CD4-positive, alpha-beta T cell (primary cell): ENCODE data around the gene FOXN1. TPM values are rescaled to one million over a fixed set of nuclear protein-coding genes. Genes with fewer than 3 reads are reported as not detected.

Experiments
- ATAC-seq: fragments of 200-7000 bp; cut with Tn5 transposase; one replicate; pipeline ENCODE4 v1.10.0; 2022; ENCODE audit warnings: mild to moderate bottlenecking; ENCODE audit not compliant: poor library complexity
- CTCF ChIA-PET: fragments of 350-600 bp; sonication (Branson Sonifier 250); formaldehyde crosslinking; loops from one replicate; lab custom pipeline; 2021; ENCODE audit warnings: antibody characterized with exemption, inconsistent platforms; lab: Charles Lee
- POLR2A ChIA-PET: fragments of 350-600 bp; sonication (Branson Sonifier 250); formaldehyde crosslinking; loops from one replicate; lab custom pipeline; 2021; ENCODE audit warnings: antibody characterized with exemption, inconsistent platforms; lab: Charles Lee
- DNase-seq, 14 experiments: peaks; one replicate each; pipeline ENCODE4 v3.0.0-alpha.2; 2013 to 2020; ENCODE audit warnings: mixed read lengths in 2 of 14
- H3K27ac ChIP-seq, 2 donors: one replicate each; pipeline versions ENCODE4 v1.5.1 to v1.7.0; 2013; ENCODE audit warnings: low read length in 2 of 2, low read depth in 1 of 2, mild to moderate bottlenecking in 1 of 2
- H3K27me3 ChIP-seq, 2 experiments: 1 replicate in 1 of 2; 2 replicates in 1 of 2; pipeline versions ENCODE4 v1.6.1 to v1.7.0; 2013; ENCODE audit warnings: low read length in 2 of 2, control low read depth in 1 of 2, mild to moderate bottlenecking in 1 of 2, moderate library complexity in 1 of 2; ENCODE audit not compliant: insufficient read depth in 2 of 2, control insufficient read depth in 1 of 2
- H3K36me3 ChIP-seq: one replicate; pipeline ENCODE4 v1.6.1; 2013; ENCODE audit warnings: low read length, control low read depth; ENCODE audit not compliant: insufficient read depth
- H3K4me1 ChIP-seq: one replicate; pipeline ENCODE4 v1.6.1; 2013; ENCODE audit warnings: low read length, control low read depth; ENCODE audit not compliant: insufficient read depth
- H3K4me3 ChIP-seq: one replicate; pipeline ENCODE4 v1.5.1; 2013; ENCODE audit warnings: mild to moderate bottlenecking, low read length, moderate library complexity
- H3K9me3 ChIP-seq, 2 experiments: 1 replicate in 1 of 2; 2 replicates in 1 of 2; pipeline versions ENCODE4 v1.6.1 to v1.7.0; 2013; ENCODE audit warnings: low read length in 2 of 2, mild to moderate bottlenecking in 2 of 2, control low read depth in 1 of 2, moderate library complexity in 1 of 2; ENCODE audit not compliant: control insufficient read depth in 1 of 2, insufficient read depth in 1 of 2
- H3K27ac Mint-ChIP-seq: one replicate; pipeline ENCODE4 v1.8.0; 2020; ENCODE audit warnings: mixed read lengths
- H3K27me3 Mint-ChIP-seq: one replicate; pipeline ENCODE4 v1.8.0; 2021; ENCODE audit warnings: mixed read lengths
- H3K36me3 Mint-ChIP-seq: one replicate; pipeline ENCODE4 v1.8.0; 2021; ENCODE audit warnings: low read depth, mixed read lengths
- H3K4me1 Mint-ChIP-seq: one replicate; pipeline ENCODE4 v1.8.0; 2021; ENCODE audit warnings: low read depth, mixed read lengths
- H3K4me3 Mint-ChIP-seq: one replicate; pipeline ENCODE4 v1.8.0; 2020; ENCODE audit warnings: mild to moderate bottlenecking, mixed read lengths
- H3K9me3 Mint-ChIP-seq: one replicate; pipeline ENCODE4 v1.8.0; 2020; ENCODE audit warnings: mixed read lengths
- intact Hi-C, 2 experiments: fragments of 100-400 bp; cut with DNase I in 1 of 2; cut with micrococcal nuclease in 1 of 2; formaldehyde crosslinking; loops; one replicate each; pipeline versions ENCODE4 v1.15.1 to v1.9.0; 2023 to 2025; cut with DNase I, micrococcal nuclease
- total RNA-seq, 174 experiments: library from RNA in 2 of 174; stranded (reverse) in 2 of 174; gene quantifications; one replicate each; pipeline ENCODE4 v1.2.3 and lab custom pipeline; 2021 to 2026
- TF ChIP-seq, protein P1 (sequence below): fragments of 200-600 bp; IDR thresholded peaks from one replicate; pipeline ENCODE4 v1.8.0; 2022; ENCODE audit warnings: antibody characterized with exemption, mild to moderate bottlenecking

FOXN1 gene
- total RNA-seq, 2 experiments from 2014 or later, result not detected

DNA sequence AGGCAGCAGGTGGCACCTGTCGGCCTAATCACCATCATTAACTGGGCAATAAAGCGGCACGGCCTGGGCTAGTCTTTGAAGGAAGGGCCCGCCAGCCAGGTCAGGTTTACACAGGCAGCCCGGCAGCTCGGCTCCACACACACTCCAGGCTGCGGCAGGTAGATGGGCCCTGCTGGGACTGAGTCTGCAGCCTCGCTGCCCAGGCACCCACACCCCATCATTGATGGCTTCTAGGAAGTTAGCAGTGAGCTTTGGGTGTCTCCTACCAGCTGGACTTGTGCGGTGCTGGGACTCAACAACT lies 6.8 kb upstream of the FOXN1 start:
- Histone ChIP-seq H3K4me1 (no peaks in the 10 kb centered on the region), H3K4me3 (no peak overlapping the region), H3K27ac (no peak overlapping the region), H3K9me3 (no peaks in the 10 kb centered on the region), H3K27me3 (peaks cover 0 to 3% of the 10 kb centered on the region in 2 experiments), H3K36me3 (no peaks in the 10 kb centered on the region)
- H3K4me1 Mint-ChIP-seq, result no peaks in the 10 kb centered on the region
- ChIA-PET CTCF (no interaction called here), POLR2A (no interaction called here)
- H3K27ac Mint-ChIP-seq, result no peak overlapping the region
- H3K4me3 Mint-ChIP-seq, result no peak overlapping the region
- H3K36me3 Mint-ChIP-seq, result no peaks in the 10 kb centered on the region
- TF ChIP-seq, protein P1, sequence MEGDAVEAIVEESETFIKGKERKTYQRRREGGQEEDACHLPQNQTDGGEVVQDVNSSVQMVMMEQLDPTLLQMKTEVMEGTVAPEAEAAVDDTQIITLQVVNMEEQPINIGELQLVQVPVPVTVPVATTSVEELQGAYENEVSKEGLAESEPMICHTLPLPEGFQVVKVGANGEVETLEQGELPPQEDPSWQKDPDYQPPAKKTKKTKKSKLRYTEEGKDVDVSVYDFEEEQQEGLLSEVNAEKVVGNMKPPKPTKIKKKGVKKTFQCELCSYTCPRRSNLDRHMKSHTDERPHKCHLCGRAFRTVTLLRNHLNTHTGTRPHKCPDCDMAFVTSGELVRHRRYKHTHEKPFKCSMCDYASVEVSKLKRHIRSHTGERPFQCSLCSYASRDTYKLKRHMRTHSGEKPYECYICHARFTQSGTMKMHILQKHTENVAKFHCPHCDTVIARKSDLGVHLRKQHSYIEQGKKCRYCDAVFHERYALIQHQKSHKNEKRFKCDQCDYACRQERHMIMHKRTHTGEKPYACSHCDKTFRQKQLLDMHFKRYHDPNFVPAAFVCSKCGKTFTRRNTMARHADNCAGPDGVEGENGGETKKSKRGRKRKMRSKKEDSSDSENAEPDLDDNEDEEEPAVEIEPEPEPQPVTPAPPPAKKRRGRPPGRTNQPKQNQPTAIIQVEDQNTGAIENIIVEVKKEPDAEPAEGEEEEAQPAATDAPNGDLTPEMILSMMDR, result no peak
- no peaks in the 10 kb centered on the region for H3K27me3 Mint-ChIP-seq
- ATAC-seq, result no peak
- DNase-seq, result no peak
- intact Hi-C loops, result no loop called here
- H3K9me3 Mint-ChIP-seq, result no peaks in the 10 kb centered on the region

DNA sequence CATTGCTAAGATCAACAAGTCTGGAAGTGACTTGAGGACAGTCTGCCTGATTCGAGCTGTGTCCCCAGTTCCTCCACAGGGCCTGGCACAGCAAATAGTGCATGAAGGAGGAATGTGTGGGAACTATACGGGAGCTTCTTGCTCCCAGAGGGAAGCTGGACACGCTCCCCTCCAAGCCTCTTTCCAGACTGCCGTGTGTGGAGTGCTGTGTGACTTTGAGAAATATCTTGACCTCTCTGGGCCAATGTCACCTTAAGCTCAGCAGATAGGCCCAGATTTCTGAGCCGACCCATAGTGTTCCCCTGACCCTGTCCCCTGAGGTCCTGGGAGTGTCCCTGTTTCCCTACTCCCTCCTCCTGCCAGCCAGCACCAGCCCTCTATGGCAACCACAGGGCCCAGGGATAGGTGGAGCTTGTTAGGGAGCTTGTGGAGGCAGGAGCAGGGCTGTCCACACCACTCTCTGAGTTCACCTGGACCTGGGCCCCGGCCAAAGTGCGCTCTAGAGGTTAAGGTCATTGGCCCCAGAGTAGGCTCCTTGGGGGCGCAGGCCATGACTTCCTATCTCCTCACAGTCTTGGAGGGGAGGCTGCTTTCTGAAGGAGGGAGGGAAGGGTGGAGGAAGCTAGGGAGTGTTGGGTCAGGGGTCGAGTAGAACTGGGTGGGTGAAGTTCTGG lies 6.3 kb upstream of the FOXN1 start:
- Histone ChIP-seq H3K4me3 (no peak overlapping the region), H3K4me1 (no peaks in the 10 kb centered on the region), H3K9me3 (no peaks in the 10 kb centered on the region), H3K27ac (no peak overlapping the region), H3K27me3 (no peaks in the 10 kb centered on the region), H3K36me3 (no peaks in the 10 kb centered on the region)
- intact Hi-C loops, result no loop called here
- no peak for ATAC-seq
- Mint-ChIP-seq H3K27me3 (peaks cover 1% of the 10 kb centered on the region), H3K27ac (no peak overlapping the region), H3K36me3 (no peaks in the 10 kb centered on the region), H3K9me3 (no peaks in the 10 kb centered on the region), H3K4me1 (no peaks in the 10 kb centered on the region), H3K4me3 (no peak overlapping the region)
- ChIA-PET POLR2A (no interaction called here), CTCF (no interaction called here)
- TF ChIP-seq, protein P1, result no peak
- DNase-seq, result no peak

DNA sequence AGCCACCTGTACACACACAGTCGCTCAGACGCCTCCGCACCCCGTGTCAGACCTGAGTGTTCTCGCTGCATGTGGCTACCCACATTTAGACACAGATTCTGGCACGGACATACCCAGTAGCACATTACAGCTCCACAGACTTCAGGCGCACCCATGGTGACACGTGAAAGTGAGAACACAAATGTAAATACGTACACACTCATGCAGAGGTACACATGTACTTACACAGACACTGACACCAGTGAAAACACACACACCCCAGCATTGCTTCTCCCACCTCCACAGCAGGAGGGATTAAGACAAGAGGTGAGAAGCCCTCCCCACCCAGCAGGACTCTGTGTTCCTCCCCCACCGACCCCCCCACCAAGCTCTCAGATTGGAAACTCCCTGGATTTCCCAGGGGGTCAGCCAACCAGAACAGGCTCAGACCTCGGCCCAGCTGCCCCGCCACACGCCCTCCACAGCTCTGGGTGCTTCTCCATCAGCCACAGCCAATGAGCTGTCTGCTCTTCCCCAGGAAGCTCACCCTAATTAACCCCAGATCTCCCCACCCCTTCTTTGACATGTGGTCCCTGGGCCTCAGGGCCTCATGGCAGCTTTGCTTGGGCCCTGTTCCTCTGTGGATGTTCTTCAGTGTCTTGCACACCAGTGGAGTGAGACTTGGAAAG lies 5.3 kb upstream of the FOXN1 start:
- Histone ChIP-seq H3K27ac (no peak overlapping the region), H3K36me3 (no peaks in the 10 kb centered on the region), H3K9me3 (no peaks in the 10 kb centered on the region), H3K4me3 (no peak overlapping the region), H3K4me1 (no peaks in the 10 kb centered on the region), H3K27me3 (no peaks in the 10 kb centered on the region)
- Mint-ChIP-seq H3K27me3 (peaks cover 8% of the 10 kb centered on the region), H3K4me3 (no peak overlapping the region), H3K36me3 (no peaks in the 10 kb centered on the region), H3K4me1 (no peaks in the 10 kb centered on the region), H3K27ac (no peak overlapping the region), H3K9me3 (no peaks in the 10 kb centered on the region)
- TF ChIP-seq, protein P1, result no peak
- ChIA-PET CTCF (no interaction called here), POLR2A (no interaction called here)
- DNase-seq, result no peak
- intact Hi-C loops, result no loop called here
- no peak for ATAC-seq
